DND-41 (cell line): Measurements from ENCODE around the gene MYCN.

Experiments used
- ATAC-seq: fragments of 200-7000 bp; cut with Tn5 transposase; 3 replicates; pipeline ENCODE4 v1.9.1; 2021; ENCODE audit warnings: low read depth; ENCODE audit not compliant: insufficient read depth
- DNase-seq: peaks from one replicate; pipeline ENCODE4 v3.0.0-alpha.2; 2020
- H2AFZ ChIP-seq: 2 replicates; pipeline ENCODE4 v1.6.0; 2012; ENCODE audit warnings: low read depth, low read length
- H3K27ac ChIP-seq: 2 replicates; pipeline ENCODE4 v1.5.1; 2012; ENCODE audit warnings: low read length, inconsistent platforms
- H3K27me3 ChIP-seq: fragments of 200-600 bp; sonication (generic); 2 replicates; pipeline ENCODE4 v1.6.0; 2012; ENCODE audit warnings: low read length, mild to moderate bottlenecking, inconsistent platforms; ENCODE audit not compliant: insufficient read depth, poor library complexity
- H3K36me3 ChIP-seq: 2 replicates; pipeline ENCODE4 v1.5.1; 2012; ENCODE audit warnings: low read length, inconsistent platforms; ENCODE audit not compliant: insufficient read depth
- H3K4me1 ChIP-seq: 2 replicates; pipeline ENCODE4 v1.5.1; 2012; ENCODE audit warnings: mild to moderate bottlenecking, low read length; ENCODE audit not compliant: insufficient read depth
- H3K4me2 ChIP-seq: 2 replicates; pipeline ENCODE4 v1.6.0; 2012; ENCODE audit warnings: mild to moderate bottlenecking, moderate library complexity, low read length, inconsistent platforms; ENCODE audit not compliant: insufficient read depth
- H3K4me3 ChIP-seq, 2 experiments: fragments of 200-600 bp in 1 of 2; shearing (Covaris generic) in 1 of 2; 2 replicates each; pipeline ENCODE4 v1.5.1; 2012 to 2016; ENCODE audit warnings: inconsistent platforms in 2 of 2, low read length in 2 of 2, mild to moderate bottlenecking in 2 of 2, low read depth in 1 of 2, moderate library complexity in 1 of 2
- H3K79me2 ChIP-seq: 2 replicates; pipeline ENCODE4 v1.6.0; 2012; ENCODE audit warnings: low read length, inconsistent platforms; ENCODE audit not compliant: insufficient read depth
- H3K9ac ChIP-seq: 2 replicates; pipeline ENCODE4 v1.6.0; 2012; ENCODE audit warnings: low read depth, mild to moderate bottlenecking, inconsistent platforms, low read length, moderate library complexity
- H3K9me3 ChIP-seq: 2 replicates; pipeline ENCODE4 v1.5.1; 2012; ENCODE audit warnings: low read length, moderate library complexity, mild to moderate bottlenecking, inconsistent platforms; ENCODE audit not compliant: insufficient read depth, severe bottlenecking
- H4K20me1 ChIP-seq: 2 replicates; pipeline ENCODE4 v1.6.0; 2012; ENCODE audit warnings: low read length; ENCODE audit not compliant: insufficient read depth
- CTCF ChIP-seq: IDR thresholded peaks from 2 replicates; pipeline ENCODE4 v1.5.1; 2012; ENCODE audit warnings: borderline replicate concordance, low read length, moderate library complexity, mild to moderate bottlenecking; ENCODE audit not compliant: poor library complexity, severe bottlenecking; ENCODE audit errors: extremely low read depth
- EZH2 ChIP-seq: IDR thresholded peaks from 3 replicates; pipeline ENCODE4 v1.6.1; 2012; ENCODE audit warnings: borderline replicate concordance, low read depth, mild to moderate bottlenecking, moderate library complexity, low read length, inconsistent platforms; ENCODE audit not compliant: severe bottlenecking

MYCN gene

DNA sequence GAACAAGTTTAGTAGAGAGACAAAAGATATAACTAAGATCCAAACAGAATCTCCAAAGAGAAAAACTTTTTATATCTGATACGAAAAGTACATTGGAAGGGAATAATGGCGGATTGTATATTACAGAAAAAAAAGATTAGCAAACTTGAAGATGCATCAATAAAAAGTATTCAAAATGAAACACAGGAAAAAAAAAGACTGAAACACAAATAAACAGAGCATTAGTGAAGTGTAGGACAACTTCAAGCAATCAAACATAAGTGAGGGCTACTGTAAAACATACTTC, 41.1 kb upstream of the MYCN start:
- ATAC-seq, result no peak
- TF ChIP-seq EZH2 (no peak), CTCF (no peak)
- no peaks in the 10 kb centered on the region for H3K79me2 ChIP-seq
- H3K9me3 ChIP-seq, result peaks cover 15% of the 10 kb centered on the region
- no peaks in the 10 kb centered on the region for H3K36me3 ChIP-seq
- H3K27ac ChIP-seq, result no peak overlapping the region
- H4K20me1 ChIP-seq, result no peaks in the 10 kb centered on the region
- DNase-seq, result no peak
- no peaks in the 10 kb centered on the region for H3K4me1 ChIP-seq
- H3K9ac ChIP-seq, result no peak overlapping the region
- H3K4me3 ChIP-seq, result no peak overlapping the region
- H3K27me3 ChIP-seq, result no peaks in the 10 kb centered on the region
- no peak overlapping the region for H2AFZ ChIP-seq
- H3K4me2 ChIP-seq, result no peak overlapping the region

DNA sequence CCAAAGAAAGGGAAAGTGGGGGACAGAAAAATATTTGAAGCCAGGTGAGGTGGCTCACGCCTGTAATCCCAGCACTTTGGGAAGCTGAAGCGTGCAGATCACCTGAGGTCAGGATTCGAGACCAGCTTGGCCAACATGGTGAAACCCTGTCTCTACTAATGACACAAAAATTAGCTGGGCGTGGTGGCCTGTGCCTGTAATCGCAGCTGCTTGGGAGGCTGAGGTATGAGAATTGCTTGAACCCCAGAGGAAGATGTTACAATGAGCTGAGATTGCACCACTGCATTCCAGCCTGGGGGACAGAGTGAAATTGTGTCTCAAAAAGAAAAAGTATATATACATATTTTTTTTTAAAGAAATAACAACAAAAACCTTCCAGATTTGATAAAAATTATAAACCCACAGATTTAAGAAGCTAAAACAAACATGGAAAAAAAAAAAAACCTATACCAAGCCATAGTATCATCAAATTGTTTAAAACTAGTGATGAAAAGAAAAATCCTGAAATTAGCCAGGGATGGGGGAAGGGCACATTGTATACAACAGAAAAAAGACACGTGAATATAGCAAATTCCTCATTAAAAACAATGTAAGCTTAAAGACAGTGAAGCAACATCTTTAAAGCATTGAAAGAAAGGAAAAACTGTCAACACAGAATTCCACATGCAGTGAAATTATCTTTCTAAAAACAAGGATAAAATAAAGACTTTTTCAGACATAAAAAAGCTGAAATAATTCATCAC, 40.4 kb upstream of the MYCN start:
- no peaks in the 10 kb centered on the region for H3K79me2 ChIP-seq
- no peak overlapping the region for H3K4me2 ChIP-seq
- peaks cover 15% of the 10 kb centered on the region for H3K9me3 ChIP-seq
- H3K9ac ChIP-seq, result no peak overlapping the region
- DNase-seq, result no peak
- H3K4me3 ChIP-seq, result no peak overlapping the region
- H3K27ac ChIP-seq, result no peak overlapping the region
- no peak for ATAC-seq
- TF ChIP-seq EZH2 (no peak), CTCF (no peak)
- H3K36me3 ChIP-seq, result no peaks in the 10 kb centered on the region
- H2AFZ ChIP-seq, result no peak overlapping the region
- no peaks in the 10 kb centered on the region for H3K4me1 ChIP-seq
- no peaks in the 10 kb centered on the region for H3K27me3 ChIP-seq
- H4K20me1 ChIP-seq, result no peaks in the 10 kb centered on the region

DNA sequence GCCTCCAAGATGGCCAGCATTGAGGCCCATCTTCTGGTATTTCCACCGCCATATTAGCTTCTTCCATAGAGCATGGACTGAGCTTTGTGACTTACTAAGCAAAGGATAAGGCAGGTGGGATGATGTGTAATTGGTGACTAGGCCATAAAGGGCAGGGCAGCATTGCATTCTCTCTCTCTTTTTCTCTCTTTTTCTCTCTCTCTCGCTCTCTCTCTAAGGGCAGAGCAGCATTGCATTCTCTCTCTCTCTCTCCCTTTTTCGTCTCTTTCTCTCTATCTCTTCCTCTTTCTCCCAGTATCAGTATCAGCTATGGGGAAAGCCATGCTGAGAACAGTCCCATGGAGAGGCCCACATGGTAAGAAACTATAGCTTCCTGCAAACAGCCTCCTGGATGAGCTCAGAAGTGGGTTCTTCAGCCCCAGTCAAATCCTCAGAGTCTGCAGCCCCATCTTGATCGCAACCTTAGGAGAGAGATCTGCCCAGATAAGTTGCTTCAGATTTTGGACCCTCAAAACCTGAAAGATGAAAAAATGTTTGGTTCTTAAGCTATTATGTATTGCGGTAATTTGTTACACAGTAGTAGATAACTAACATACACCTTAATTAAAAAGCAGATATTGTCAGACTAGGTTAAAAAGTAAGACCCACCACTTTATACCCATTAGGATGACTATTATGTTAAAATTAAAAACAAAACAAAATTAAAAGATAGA, 39.1 kb upstream of the MYCN start:
- H3K27me3 ChIP-seq, result no peaks in the 10 kb centered on the region
- H3K36me3 ChIP-seq, result no peaks in the 10 kb centered on the region
- DNase-seq (no peak), ATAC-seq (no peak)
- no peaks in the 10 kb centered on the region for H4K20me1 ChIP-seq
- H2AFZ ChIP-seq, result no peak overlapping the region
- no peak overlapping the region for H3K27ac ChIP-seq
- no peak overlapping the region for H3K9ac ChIP-seq
- H3K4me3 ChIP-seq, result no peak overlapping the region
- no peak overlapping the region for H3K4me2 ChIP-seq
- peaks cover 15% of the 10 kb centered on the region for H3K9me3 ChIP-seq
- no peaks in the 10 kb centered on the region for H3K4me1 ChIP-seq
- no peaks in the 10 kb centered on the region for H3K79me2 ChIP-seq
- no peak for TF ChIP-seq CTCF
- no peak for TF ChIP-seq EZH2
